DMS79 (cell line): Measurements from ENCODE around the gene SOCS1.

Experiments used
- DNase-seq: peaks from one replicate; lab custom pipeline; 2025; lab: John Stamatoyannopoulos, UW

SOCS1 gene

DNA sequence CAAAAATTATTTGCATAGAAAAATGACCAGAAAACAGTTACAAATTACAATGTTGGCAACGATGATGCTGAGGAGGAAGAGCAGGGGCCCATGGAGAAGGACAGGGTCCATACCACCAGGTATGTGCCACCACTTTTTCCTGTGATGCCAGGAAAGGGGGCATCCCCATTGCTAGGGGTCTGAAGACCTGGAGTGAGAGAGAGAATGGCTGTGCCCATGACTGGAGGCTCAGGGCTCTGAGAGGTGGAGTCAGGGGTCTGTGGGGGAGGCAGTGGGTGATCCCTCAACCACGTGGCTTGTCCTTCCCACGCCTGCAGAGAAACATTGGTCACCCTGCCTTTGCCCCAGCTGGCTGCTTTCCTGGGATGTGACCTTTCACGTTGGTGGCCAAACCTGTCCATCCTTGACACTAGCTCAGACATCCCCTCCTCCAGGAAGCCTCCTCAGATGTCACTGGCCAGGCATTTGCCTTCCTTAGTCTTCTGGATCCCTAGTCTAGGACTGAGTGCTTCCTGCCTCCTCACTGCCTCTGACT lies 51.4 kb downstream of the SOCS1 start:
- no peak for DNase-seq
